DMS114 treated with DMSO at 0.1 percent for 48 hours (cell line): Measurements from ENCODE around the gene SH3GLB2.

Experiments used
- DNase-seq: peaks from one replicate; lab custom pipeline; 2025; ENCODE audit not compliant: unreplicated experiment; lab: John Stamatoyannopoulos, UW

Gene SH3GLB2

GRCh38 chr9:129028192-129028966 is at the start of gene SH3GLB2:
Gene SH3GLB2, minus strand, starts transcription at chr9:129028331. Its CDS starts 177 bp downstream, at chr9:129028154.
- DNase-seq = peak; percentile 75

GRCh38 chr9:129077236-129077635 is 49.1 kb upstream of the SH3GLB2 start:
- DNase-seq = no peak

- DNase-seq = no peak
These were observed 48.5 kb upstream of the SH3GLB2 start for GRCh38 chr9:129076640-129077037.

GRCh38 chr9:129075996-129076639 is 48.0 kb upstream of the SH3GLB2 start:
- DNase-seq = no peak

GRCh38 chr9:129074106-129074505 is 46.0 kb upstream of the SH3GLB2 start:
- DNase-seq = no peak

GRCh38 chr9:129073404-129073803 is 45.3 kb upstream of the SH3GLB2 start:
- no peak for DNase-seq

- no peak for DNase-seq
These were observed 44.0 kb upstream of the SH3GLB2 start for GRCh38 chr9:129072171-129072570.

GRCh38 chr9:129071526-129072126 is 43.5 kb upstream of the SH3GLB2 start:
- DNase-seq = no peak

GRCh38 chr9:129070696-129071525 is 42.8 kb upstream of the SH3GLB2 start:
- DNase-seq = no peak

GRCh38 chr9:129069862-129070641 is 41.9 kb upstream of the SH3GLB2 start:
- no peak for DNase-seq

- no peak for DNase-seq
These were observed 41.1 kb upstream of the SH3GLB2 start for GRCh38 chr9:129068990-129069861.

GRCh38 chr9:129068110-129068509 is 40.0 kb upstream of the SH3GLB2 start:
- no peak for DNase-seq

- no peak for DNase-seq
These were observed 36.4 kb upstream of the SH3GLB2 start for GRCh38 chr9:129064499-129064908.

- no peak for DNase-seq
These were observed 34.9 kb upstream of the SH3GLB2 start for GRCh38 chr9:129063061-129063460.

- DNase-seq = no peak
These were observed 32.9 kb upstream of the SH3GLB2 start for GRCh38 chr9:129060991-129061390.

- no peak for DNase-seq
These were observed 32.0 kb upstream of the SH3GLB2 start for GRCh38 chr9:129059796-129060785.

- no peak for DNase-seq
These were observed 31.0 kb upstream of the SH3GLB2 start for GRCh38 chr9:129058965-129059795.
